ENCODE results near the gene MYO9A. TPM values are rescaled to one million over a fixed set of nuclear protein-coding genes. Genes with fewer than 3 reads are reported as not detected.

Gene MYO9A
- total RNA-seq, result 120 TPM

DNA sequence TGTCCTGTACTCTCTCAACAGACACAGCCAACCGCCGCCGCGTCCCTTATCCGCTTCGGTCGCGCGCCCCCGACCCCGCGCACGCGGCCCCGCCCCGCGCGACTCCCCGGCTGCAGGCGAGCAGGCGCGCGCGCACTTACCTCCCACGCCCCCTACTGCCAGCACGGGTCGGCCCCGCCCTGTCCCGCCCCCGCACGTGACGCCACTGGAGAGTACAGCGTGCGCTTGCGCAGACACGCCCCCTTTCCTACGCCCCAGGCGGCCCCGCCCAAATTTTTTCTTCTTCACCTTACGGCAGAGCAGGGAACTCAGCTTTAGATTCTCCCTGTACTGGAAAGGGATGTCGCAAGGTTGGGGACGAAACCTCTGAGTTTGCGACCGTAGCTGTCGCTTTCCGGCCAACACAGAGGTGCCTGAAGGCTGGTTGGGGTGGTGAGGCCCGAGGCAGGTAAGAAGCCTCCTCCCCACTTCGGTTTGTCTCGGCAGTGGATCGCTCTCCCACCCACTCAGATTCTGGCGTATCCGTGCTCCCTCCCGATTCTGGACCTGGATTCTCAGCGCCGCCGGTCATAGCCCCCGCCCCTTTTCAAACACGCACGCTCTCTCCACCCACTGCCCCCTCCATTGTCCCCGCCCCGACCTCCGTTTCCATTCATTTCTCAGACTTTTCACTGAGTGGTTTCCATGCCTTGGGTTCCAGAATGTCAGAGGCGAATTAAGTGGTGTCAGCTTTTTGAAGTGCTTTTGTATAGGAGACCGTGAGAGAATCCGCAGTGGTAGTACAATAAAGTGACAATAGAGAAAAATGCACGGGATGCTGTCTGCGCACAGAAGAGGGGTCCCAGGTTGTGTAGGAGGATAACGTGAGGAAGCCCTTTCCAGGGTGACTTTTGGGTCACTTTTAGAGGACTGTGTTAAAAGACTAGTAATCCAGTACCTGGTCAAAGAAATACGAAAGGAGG, at the start of gene MYO9A, which contains the start of gene SENP8:
MYO9A (minus strand) TSS at position 134 of the 962 bp plus-strand sequence. CDS start 71,587 bp downstream, outside the sequence.
SENP8 (plus strand) TSS at position 387 of the 962 bp plus-strand sequence. CDS start 21,221 bp downstream, outside the sequence.

DNA sequence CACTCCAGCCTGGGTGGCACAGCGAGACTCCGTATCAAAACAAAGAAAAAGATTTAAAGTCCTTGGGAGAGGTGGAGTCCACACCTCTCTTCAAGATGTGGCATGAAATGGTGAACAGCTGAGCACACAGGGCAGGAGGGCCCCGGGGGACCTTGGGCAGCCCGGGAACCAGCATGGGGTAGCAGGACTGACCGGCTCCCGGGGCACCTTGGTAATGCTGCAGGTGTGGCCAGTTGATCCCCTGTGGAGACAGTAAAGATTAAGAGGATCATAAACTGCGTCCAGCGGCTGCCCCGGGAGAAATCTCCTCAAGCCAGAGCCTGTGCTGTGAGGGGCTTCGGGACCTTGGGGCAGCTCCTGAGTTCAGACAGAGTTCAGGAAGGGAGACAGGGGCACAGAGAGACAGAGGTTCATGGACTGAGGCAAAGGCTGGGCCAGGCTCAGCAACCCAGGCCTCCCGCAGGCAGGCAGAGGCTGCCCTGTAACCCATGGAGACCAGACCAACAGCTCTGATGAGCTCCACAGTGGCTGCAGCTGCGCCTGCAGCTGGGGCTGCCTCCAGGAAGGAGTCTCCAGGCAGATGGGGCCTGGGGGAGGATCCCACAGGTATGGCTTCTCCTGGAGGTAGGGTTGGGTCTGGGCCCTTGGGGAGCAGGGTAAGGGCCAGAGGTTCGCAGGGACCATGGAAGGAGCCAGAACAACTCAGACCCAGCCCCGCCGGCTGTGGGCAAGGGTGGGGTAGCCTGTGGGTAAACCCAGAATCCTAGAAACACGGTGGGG, 307.5 kb downstream of the MYO9A start, which contains the start of gene NR2E3:
NR2E3 (plus strand) TSS at position 299 of the 780 bp plus-strand sequence; CDS start at position 489, 190 bp downstream.

Other genes with a start within 250 kb of the MYO9A start
- gene SENP8, start 253 bp upstream of the MYO9A start, total RNA-seq, result 4.8 TPM
- 0.66 TPM for gene GRAMD2A, start 79.6 kb upstream of the MYO9A start, total RNA-seq
- gene PKM, start 113.0 kb upstream of the MYO9A start, total RNA-seq, result 884 TPM
- 71.6 TPM for gene PARP6, start 154.4 kb upstream of the MYO9A start, total RNA-seq
- 23.9 TPM for gene CELF6, start 202.0 kb upstream of the MYO9A start, total RNA-seq

Measured in camera-type eye (tissue), 1 donor.